GM23338 (cell line): ENCODE data around the gene PRTN3. TPM values are rescaled to one million over a fixed set of nuclear protein-coding genes. Genes with fewer than 3 reads are reported as not detected.

Experiments used
- ATAC-seq: fragments of 200-7000 bp; cut with Tn5 transposase; 3 replicates; pipeline ENCODE4 v1.9.1; 2020
- DNase-seq: peaks from one replicate; pipeline ENCODE4 v3.0.0-alpha.2; 2015; ENCODE audit warnings: low spot score
- H2AFZ ChIP-seq: fragments of 200-600 bp; sonication (generic); 2 replicates; pipeline ENCODE4 v1.8.0; 2016; ENCODE audit warnings: antibody characterized with exemption, mild to moderate bottlenecking, moderate library complexity
- H3F3A ChIP-seq: fragments of 200-600 bp; sonication (generic); replicated peaks from 2 replicates; pipeline ENCODE4 v1.8.0; 2017; ENCODE audit warnings: antibody characterized with exemption, mixed run types, low read depth
- H3K27ac ChIP-seq: fragments of 200-600 bp; sonication (generic); 2 replicates; pipeline ENCODE4 v1.6.1; 2016; ENCODE audit warnings: low read depth
- H3K27me3 ChIP-seq: fragments of 200-600 bp; sonication (generic); 2 replicates; pipeline ENCODE4 v1.8.0; 2016; ENCODE audit warnings: mild to moderate bottlenecking, mixed run types, moderate library complexity; ENCODE audit not compliant: insufficient read depth
- H3K36me3 ChIP-seq: fragments of 200-600 bp; sonication (generic); 2 replicates; pipeline ENCODE4 v1.8.0; 2016; ENCODE audit warnings: mild to moderate bottlenecking; ENCODE audit not compliant: insufficient read depth
- H3K4me1 ChIP-seq: fragments of 200-600 bp; sonication (generic); 2 replicates; pipeline ENCODE4 v1.8.0; 2016; ENCODE audit warnings: mild to moderate bottlenecking, moderate library complexity; ENCODE audit not compliant: insufficient read depth
- H3K4me2 ChIP-seq: fragments of 200-600 bp; sonication (generic); 2 replicates; pipeline ENCODE4 v1.7.1; 2017; ENCODE audit warnings: mixed run types
- H3K4me3 ChIP-seq: fragments of 200-600 bp; sonication (generic); 2 replicates; pipeline ENCODE4 v1.6.1; 2016; ENCODE audit warnings: mixed run types
- H3K79me2 ChIP-seq: fragments of 200-600 bp; sonication (generic); replicated peaks from 2 replicates; pipeline ENCODE4 v1.8.0; 2017; ENCODE audit warnings: mild to moderate bottlenecking; ENCODE audit not compliant: insufficient read depth
- H3K9me2 ChIP-seq: fragments of 200-600 bp; sonication (generic); 2 replicates; pipeline ENCODE4 v1.8.0; 2017; ENCODE audit not compliant: insufficient read depth
- H4K20me1 ChIP-seq: fragments of 200-600 bp; sonication (generic); replicated peaks from 2 replicates; pipeline ENCODE4 v1.8.0; 2017; ENCODE audit warnings: mild to moderate bottlenecking; ENCODE audit not compliant: insufficient read depth
- H3K27ac Mint-ChIP-seq: 2 replicates; pipeline ENCODE4 v1.8.0; 2020; ENCODE audit warnings: inconsistent platforms, mild to moderate bottlenecking, moderate library complexity, mixed read lengths
- H3K27me3 Mint-ChIP-seq: 3 replicates; pipeline ENCODE4 v1.8.0; 2022; ENCODE audit warnings: low read depth, mild to moderate bottlenecking, moderate library complexity, mixed read lengths, inconsistent platforms; ENCODE audit not compliant: insufficient read depth, poor library complexity
- H3K36me3 Mint-ChIP-seq: 3 replicates; pipeline ENCODE4 v1.8.0; 2021; ENCODE audit warnings: low read depth, mild to moderate bottlenecking, inconsistent platforms, moderate library complexity, mixed read lengths
- H3K4me1 Mint-ChIP-seq: 3 replicates; pipeline ENCODE4 v1.8.0; 2020; ENCODE audit warnings: mild to moderate bottlenecking, inconsistent platforms, mixed read lengths
- H3K4me3 Mint-ChIP-seq: 3 replicates; pipeline ENCODE4 v1.8.0; 2021; ENCODE audit warnings: moderate library complexity, mild to moderate bottlenecking, inconsistent platforms, mixed read lengths
- H3K9me3 Mint-ChIP-seq: 3 replicates; pipeline ENCODE4 v1.8.0; 2020; ENCODE audit warnings: moderate library complexity, mild to moderate bottlenecking, inconsistent platforms, mixed read lengths
- REST ChIP-seq: IDR thresholded peaks from one replicate; pipeline ENCODE4 v1.6.1; 2018; ENCODE audit warnings: antibody characterized with exemption; ENCODE audit not compliant: unreplicated experiment
- ZNF114 ChIP-seq: fragments of 250-450 bp; sonication (Bioruptor Pico); IDR thresholded peaks from 2 replicates; pipeline ENCODE4 v1.5.0; 2020; ENCODE audit warnings: mild to moderate bottlenecking, moderate library complexity
- ZNF462 ChIP-seq: fragments of 250-450 bp; sonication (Bioruptor Pico); IDR thresholded peaks from 2 replicates; pipeline ENCODE4 v1.5.0; 2020; ENCODE audit warnings: mild to moderate bottlenecking, moderate library complexity
- polyA plus RNA-seq: library from polyadenylated mRNA; unstranded; fragments of >200 nt; fragmentation: Nextera tagmentation; extraction: Ambion mirVana; gene quantifications from 2 replicates; pipeline ENCODE4 v1.2.1, GENCODE V29; 2016
- total RNA-seq: library from RNA; depleted of rRNA; stranded (reverse); fragments of >200 nt; shearing (Covaris generic); gene quantifications from 2 replicates; pipeline ENCODE4 v1.2.3, GENCODE V29; 2014

The PRTN3 gene
- total and polyA plus RNA-seq, 2 experiments from 2014 or later: 0.21 to 0.68 TPM

GRCh38 chr19:823565-824121 lies 17.2 kb upstream of the PRTN3 start (continued):
- TF ChIP-seq ZNF462 (CRISPR knock-in tag) (no peak), ZNF114 (CRISPR knock-in tag) (no peak), REST (no peak)

GRCh38 chr19:824885-825284 lies 15.9 kb upstream of the PRTN3 start:
- Mint-ChIP-seq H3K36me3 (no peaks in the 10 kb centered on the region), H3K9me3 (no peaks in the 10 kb centered on the region), H3K4me3 (no peak overlapping the region), H3K4me1 (peaks cover 6% of the 10 kb centered on the region; the same call in 2 of the 3 replicates), H3K27me3 (peaks cover 8% of the 10 kb centered on the region), H3K27ac (no peak overlapping the region)
- peaks cover 9% of the 10 kb centered on the region for H3K79me2 ChIP-seq
- H3K4me3 ChIP-seq: no peak overlapping the region
- H2AFZ ChIP-seq: no peak overlapping the region
- H3K27me3 ChIP-seq: no peaks in the 10 kb centered on the region; the same call in 1 of the 2 replicates
- peaks cover 4% of the 10 kb centered on the region; the same call in 1 of the 2 replicates for H4K20me1 ChIP-seq
- H3K4me1 ChIP-seq: peaks cover 9% of the 10 kb centered on the region; the same call in 1 of the 2 replicates
- DNase-seq (no peak), ATAC-seq (no peak)
- TF ChIP-seq REST: no peak
- H3K9me2 ChIP-seq: no peaks in the 10 kb centered on the region
- no peak overlapping the region for H3K27ac ChIP-seq
- no peaks in the 10 kb centered on the region for H3K36me3 ChIP-seq
- no peak overlapping the region for H3K4me2 ChIP-seq
- H3F3A ChIP-seq: no peaks in the 10 kb centered on the region
